ENCODE results near the gene DUS4L. TPM values are rescaled to one million over a fixed set of nuclear protein-coding genes. Genes with fewer than 3 reads are reported as not detected.

Gene DUS4L
- total and polyA plus RNA-seq, 2 of the 13 experiments (the other 11 are each of a cell fraction or from before 2014, with no cell fraction given) = 5.6 to 9.8 TPM

- TF ChIP-seq TBL1XR1 (IDR thresholded peaks at IDR 0.05; ENCODE audit: borderline replicate concordance, low read length, partially characterized antibody) = no peak
- TF ChIP-seq ZNF660 (CRISPR knock-in tag; IDR thresholded peaks at IDR 0.05; ENCODE audit: borderline replicate concordance, low read depth) = no peak
- no peak for TF ChIP-seq SOX5 (CRISPR knock-in tag; IDR thresholded peaks at IDR 0.05; ENCODE audit: borderline replicate concordance)
- TF ChIP-seq SSRP1 (CRISPR knock-in tag; IDR thresholded peaks at IDR 0.05) = no peak
- TF ChIP-seq ZNF17 (CRISPR knock-in tag; IDR thresholded peaks at IDR 0.05) = no peak
- TF ChIP-seq ZNF672 (CRISPR knock-in tag; IDR thresholded peaks at IDR 0.05) = no peak
- TF ChIP-seq ZNF530 (CRISPR knock-in tag; IDR thresholded peaks at IDR 0.05; ENCODE audit: low read depth) = no peak
- TF ChIP-seq ZNF382 (CRISPR knock-in tag; IDR thresholded peaks at IDR 0.05; ENCODE audit: borderline replicate concordance) = no peak
- no peak for TF ChIP-seq TBX3 (IDR thresholded peaks at IDR 0.05; ENCODE audit: borderline replicate concordance)
- TF ChIP-seq DRAP1 (CRISPR knock-in tag; IDR thresholded peaks at IDR 0.05) = no peak
- no peak for TF ChIP-seq KLF6 (CRISPR knock-in tag; IDR thresholded peaks at IDR 0.05)
- no peak for TF ChIP-seq ZNF496 (CRISPR knock-in tag; IDR thresholded peaks at IDR 0.05; ENCODE audit: insufficient replicate concordance)
- ChIA-PET CTCF (ENCODE audit: low intra/inter-chr PET ratio, low total read pairs) (no interaction called here), POLR2A (no interaction called here)
- DNase-seq (ENCODE audit: low spot score) (no peak), FAIRE-seq (no peak), ATAC-seq (no peak)
- 95% methylated on average over 2 of the region's 2 CpGs for WGBS (ENCODE audit: low lambda C conversion rate)
- peaks cover 0 to 12% of the 10 kb centered on the region in 2 experiments; a peak in 1 of 5 replicates for H3K36me3 ChIP-seq (replicated peaks in 1 of 2; ENCODE audit: control insufficient read depth in 1 of 2, insufficient read depth in 2 of 2, low read length in 2 of 2)
- in situ Hi-C loops (cut with HindIII; ENCODE audit: extremely low pct_ligation_motif_present, low pct_unique_long_range_greater_than_20kb) (no loop called here), intact Hi-C loops (cut with micrococcal nuclease; ENCODE audit: unreplicated experiment) (loop anchor here (5.0 kb wide), 1 partner anchor 144 kb away; no protein-coding TSS in a partner anchor)
- no peaks in the 10 kb centered on the region for H3K9me3 ChIP-seq (ENCODE audit: low read length)
- H3K9ac ChIP-seq (ENCODE audit: insufficient read depth, low read depth, low read length) = no peak overlapping the region
- H3K4me3 ChIP-seq (replicated peaks in 1 of 3; ENCODE audit: insufficient read depth in 1 of 3, low read depth in 2 of 3, low read length in 3 of 3) = no peak overlapping the region
- no peak overlapping the region for H3K27ac ChIP-seq (ENCODE audit: extremely low read length, insufficient read depth, low read length)
- H2AFZ ChIP-seq (ENCODE audit: low read length) = no peak overlapping the region
- peaks cover 6% of the 10 kb centered on the region for H3K79me2 ChIP-seq (ENCODE audit: insufficient read depth, low read length)
- H3K27me3 ChIP-seq (ENCODE audit: control insufficient read depth in 1 of 2, insufficient read depth in 2 of 2, low read length in 2 of 2) = no peaks in the 10 kb centered on the region
- no peaks in the 10 kb centered on the region for H4K20me1 ChIP-seq (ENCODE audit: insufficient read depth, low read length)
- no TSS peak for BruUV-seq (replicated peaks)
- peaks cover 11% of the 10 kb centered on the region for H3K4me1 ChIP-seq (ENCODE audit: insufficient read depth, low read length)
- H3K4me2 ChIP-seq (ENCODE audit: low read depth, low read length) = no peak overlapping the region
Measured at GRCh38 chr7:107582875-107583274, 19.1 kb downstream of the DUS4L start.
